GM12878 (cell line): ENCODE results near the gene SPAG7. TPM values are rescaled to one million over a fixed set of nuclear protein-coding genes. Genes with fewer than 3 reads are reported as not detected.

Source experiments
- ATAC-seq: fragments of 200-7000 bp; cut with Tn5 transposase; 3 replicates; pipeline ENCODE4 v1.9.1; 2020; ENCODE audit warnings: mild to moderate bottlenecking, moderate library complexity
- BruUV-seq: library from RNA; stranded (reverse); fragments of 400-500 nt; replicated peaks from 2 replicates; lab custom pipeline; 2021; lab: Mats Ljungman, UMichigan
- CTCF ChIA-PET: fragments of 300-600 bp; sonication (Branson Sonifier 250); formaldehyde crosslinking; extraction: SDS; loops from one replicate; lab custom pipeline; 2021; ENCODE audit warnings: inconsistent platforms; lab: Yijun Ruan, JAX
- POLR2A ChIA-PET: fragments of 350-600 bp; formaldehyde crosslinking; extraction: SDS; loops from one replicate; lab custom pipeline; 2021; ENCODE audit warnings: inconsistent platforms; lab: Charles Lee
- RAD21 ChIA-PET: fragments of 300-600 bp; sonication (Branson Sonifier 250); formaldehyde crosslinking; loops from one replicate; lab custom pipeline; 2023; ENCODE audit warnings: antibody characterized with exemption; ENCODE audit not compliant: unreplicated experiment; lab: Charles Lee
- SMC1A ChIA-PET: fragments of 300-600 bp; sonication (Branson Sonifier 250); formaldehyde crosslinking; loops from one replicate; lab custom pipeline; 2023; ENCODE audit not compliant: unreplicated experiment, uncharacterized antibody; lab: Charles Lee
- DNase-seq: peaks from one replicate; pipeline ENCODE4 v3.0.0-alpha.2; 2011; ENCODE audit warnings: low read depth, low spot score
- FAIRE-seq: peaks from 3 replicates; lab custom pipeline; 2011; peaks lifted over from hg19 to GRCh38; lab: Jason Lieb, UNC
- H2AFZ ChIP-seq: 2 replicates; pipeline ENCODE4 v1.6.0; 2011; ENCODE audit warnings: low read depth, low read length, control low read depth; ENCODE audit not compliant: control insufficient read depth
- H3K27ac ChIP-seq: 2 replicates; pipeline ENCODE4 v1.5.1; 2011; ENCODE audit warnings: control low read depth; ENCODE audit not compliant: control insufficient read depth, insufficient read depth
- H3K27me3 ChIP-seq, 2 experiments: replicated peaks in 1 of 2; 2 replicates each; pipeline versions ENCODE4 v1.6.0 to v1.6.1; 2011; ENCODE audit warnings: low read length in 1 of 2; ENCODE audit not compliant: control insufficient read depth in 2 of 2, insufficient read depth in 2 of 2
- H3K36me3 ChIP-seq, 2 experiments: 2 replicates each; pipeline ENCODE4 v1.5.1; 2011; ENCODE audit warnings: low read length in 1 of 2; ENCODE audit not compliant: control insufficient read depth in 2 of 2, insufficient read depth in 2 of 2
- H3K4me1 ChIP-seq: 2 replicates; pipeline ENCODE4 v1.6.1; 2011; ENCODE audit warnings: mild to moderate bottlenecking, low read length, moderate library complexity, mixed read lengths; ENCODE audit not compliant: control insufficient read depth, insufficient read depth
- H3K4me2 ChIP-seq: 2 replicates; pipeline ENCODE4 v1.6.0; 2011; ENCODE audit warnings: control low read depth; ENCODE audit not compliant: control insufficient read depth, insufficient read depth
- H3K4me3 ChIP-seq: fragments of 200-600 bp; sonication (generic); 2 replicates; pipeline ENCODE4 v1.5.1; 2016
- H3K79me2 ChIP-seq: 2 replicates; pipeline ENCODE4 v1.6.0; 2011; ENCODE audit warnings: low read length; ENCODE audit not compliant: control insufficient read depth, insufficient read depth
- H3K9ac ChIP-seq: 2 replicates; pipeline ENCODE4 v1.8.0; 2011; ENCODE audit warnings: low read length, control low read depth, mixed read lengths; ENCODE audit not compliant: control insufficient read depth, insufficient read depth
- H3K9me3 ChIP-seq: replicated peaks from 3 replicates; pipeline ENCODE4 v1.5.1; 2011; ENCODE audit warnings: mild to moderate bottlenecking, low read length; ENCODE audit not compliant: control insufficient read depth, insufficient read depth
- H4K20me1 ChIP-seq: 2 replicates; pipeline ENCODE4 v1.6.0; 2011; ENCODE audit not compliant: control insufficient read depth, insufficient read depth
- CBFB ChIP-seq: IDR thresholded peaks from 2 replicates; pipeline ENCODE4 v1.6.1; 2016; ENCODE audit warnings: antibody characterized with exemption, low read depth
- EED ChIP-seq: sonication (generic); IDR thresholded peaks from 2 replicates; pipeline ENCODE4 v1.6.1; 2016; ENCODE audit warnings: antibody characterized with exemption, low read depth
- HDAC6 ChIP-seq: fragments of 200-600 bp; sonication (generic); IDR thresholded peaks from one replicate; pipeline ENCODE4 v1.8.0; 2017; ENCODE audit warnings: antibody characterized with exemption; ENCODE audit not compliant: unreplicated experiment
- IKZF1 ChIP-seq: fragments of 450-650 bp; conservative IDR thresholded peaks from 2 replicates; pipeline ENCODE4 v1.6.1; 2017; ENCODE audit warnings: antibody characterized with exemption, mild to moderate bottlenecking
- IKZF2 ChIP-seq, 2 experiments: fragments of 450-650 bp; IDR thresholded peaks; 2 replicates each; pipeline ENCODE4 v1.6.1; 2017; ENCODE audit warnings: mild to moderate bottlenecking in 2 of 2, moderate library complexity in 2 of 2
- IRF4 ChIP-seq: IDR thresholded peaks from 2 replicates; pipeline ENCODE4 v1.6.1; 2011; ENCODE audit warnings: low read depth, low read length
- LARP7 ChIP-seq: fragments of 450-650 bp; IDR thresholded peaks from 2 replicates; pipeline ENCODE4 v1.6.1; 2017; ENCODE audit warnings: mild to moderate bottlenecking
- MLLT1 ChIP-seq: fragments of 450-650 bp; IDR thresholded peaks from 2 replicates; pipeline ENCODE4 v1.6.1; 2016; ENCODE audit warnings: mild to moderate bottlenecking
- MTA2 ChIP-seq: fragments of 450-650 bp; IDR thresholded peaks from 2 replicates; pipeline ENCODE4 v1.6.1; 2016; ENCODE audit warnings: low read depth, mild to moderate bottlenecking, moderate library complexity
- MYC ChIP-seq: IDR thresholded peaks from 2 replicates; pipeline ENCODE4 v1.6.1; 2011; ENCODE audit warnings: mild to moderate bottlenecking, low read length, moderate library complexity, inconsistent platforms; ENCODE audit not compliant: insufficient read depth, insufficient replicate concordance, insufficient read length, severe bottlenecking
- NR2C1 ChIP-seq: fragments of 450-650 bp; IDR thresholded peaks from 2 replicates; pipeline ENCODE4 v1.6.1; 2017; ENCODE audit warnings: antibody characterized with exemption, mild to moderate bottlenecking, moderate library complexity
- SPI1 ChIP-seq: IDR thresholded peaks from 2 replicates; pipeline ENCODE4 v1.6.1; 2011; ENCODE audit warnings: low read depth, mild to moderate bottlenecking, low read length, moderate library complexity, borderline replicate concordance; ENCODE audit not compliant: insufficient read depth
- TCF12 ChIP-seq: IDR thresholded peaks from 2 replicates; pipeline ENCODE4 v1.6.1; 2011; ENCODE audit warnings: low read depth, mild to moderate bottlenecking, low read length
- YY1 ChIP-seq: IDR thresholded peaks from 2 replicates; pipeline ENCODE4 v1.6.1; 2011; ENCODE audit warnings: low read depth, mild to moderate bottlenecking, low read length
- ZBED1 ChIP-seq: IDR thresholded peaks from 2 replicates; pipeline ENCODE4 v1.6.1; 2016; ENCODE audit warnings: borderline replicate concordance
- WGBS: methylation state at CpG from one replicate; pipeline ENCODE4 v1.1.6; 2016; ENCODE audit warnings: low lambda C conversion rate; ENCODE audit not compliant: insufficient replicate concordance, insufficient coverage; ENCODE audit errors: missing lambda C conversion rate; 5-methylcytosine and 5-hydroxymethylcytosine counted together
- in situ Hi-C: fragments of 300-500 bp; cut with MboI; formaldehyde crosslinking; loops from 9 replicates; pipeline ENCODE4 v1.14.3; 2018; ENCODE audit warnings: mixed read lengths
- intact Hi-C: fragments of 100-400 bp; cut with micrococcal nuclease; formaldehyde crosslinking; loops from one replicate; pipeline ENCODE4 v1.14.2; 2022; ENCODE audit not compliant: unreplicated experiment
- polyA plus RNA-seq, 11 experiments: library from polyadenylated mRNA; depleted of rRNA in 4 of 11; unstranded in 6 of 11; stranded (reverse) in 5 of 11; fragments of >200 nt; fragmentation: Nextera tagmentation in 4 of 11; fragmentation: Illumina TruSeq in 1 of 11; extraction: Ambion mirVana in 4 of 11; extraction: Trizol in 1 of 11; gene quantifications; 1 replicate in 1 of 11; 2 replicates in 10 of 11; pipeline versions ENCODE4 v1.2.1 to v1.2.3, GENCODE V29; 2011 to 2016; ENCODE audit warnings: inconsistent platforms in 2 of 11, missing spikeins in 2 of 11, low read depth in 1 of 11
- total RNA-seq, 4 experiments: library from RNA; depleted of rRNA in 3 of 4; stranded (reverse); fragments of >200 nt in 3 of 4; fragmentation: Illumina TruSeq in 1 of 4; extraction: Trizol in 1 of 4; gene quantifications; 2 replicates each; pipeline versions ENCODE4 v1.2.1 to v1.2.3, GENCODE V29; 2013 to 2021
- TF ChIP-seq, protein P1 (sequence below): fragments of 450-650 bp; IDR thresholded peaks from 2 replicates; pipeline ENCODE4 v1.6.1; 2017; ENCODE audit warnings: low read depth, mild to moderate bottlenecking, moderate library complexity
- TF ChIP-seq, protein P2 (sequence below): fragments of 450-650 bp; formaldehyde crosslinking; IDR thresholded peaks from 2 replicates; pipeline ENCODE4 v1.5.0; 2022; ENCODE audit warnings: mild to moderate bottlenecking, missing genetic modification characterization

The SPAG7 gene
- total and polyA plus RNA-seq, 10 of the 15 experiments (the other 5 are each of a cell fraction or from before 2014, with no cell fraction given) = 7.9 to 146 (median 88.7) TPM

GRCh38 chr17:4946312-4946976 is 21.2 kb downstream of the SPAG7 start:
- DNase-seq = no peak
- peak overlapping the region; percentile 100 for H3K9ac ChIP-seq
- H3K36me3 ChIP-seq = peaks cover 20 to 22% of the 10 kb centered on the region in 2 experiments
- H4K20me1 ChIP-seq = peaks cover 5% of the 10 kb centered on the region
- peak overlapping the region; percentile 96 for H3K4me3 ChIP-seq
- no peak for ATAC-seq
- RAD21 ChIA-PET = interaction anchor here (9.8 kb wide), 1 partner anchor 19 kb away, joined by 73 read pairs; the partner anchor contains the start of gene SPAG7
- H3K9me3 ChIP-seq = no peaks in the 10 kb centered on the region
- intact Hi-C loops = no loop called here
- BruUV-seq = TSS peak; percentile 81
- WGBS = under 1% methylated on average over 16 of the region's 16 CpGs
- no peak overlapping the region for H2AFZ ChIP-seq
- CTCF ChIA-PET = interaction anchor here (1.2 to 3.3 kb wide), 3 partner anchors 20 to 115 kb away, joined by 3 to 13 read pairs (median 12); partner anchors contain the start of gene SPAG7
- peaks cover 82% of the 10 kb centered on the region for H3K79me2 ChIP-seq
- SMC1A ChIA-PET = interaction anchor here (1.2 to 7.1 kb wide), 4 partner anchors 11 to 40 kb away, joined by 3 to 50 read pairs (median 5); partner anchors contain the start of gene SPAG7
- peak overlapping the region; percentile 100 for H3K27ac ChIP-seq
- FAIRE-seq = no peak
- in situ Hi-C loops = no loop called here
- POLR2A ChIA-PET = interaction anchor here (0.6 to 17.5 kb wide), 3 partner anchors 19 to 51 kb away, joined by 3 to 272 read pairs (median 5); partner anchors contain the start of genes INCA1, KIF1C and SPAG7
- peaks cover 48% of the 10 kb centered on the region for H3K4me1 ChIP-seq
- peak overlapping the region; percentile 55 for H3K4me2 ChIP-seq
- no peaks in the 10 kb centered on the region for H3K27me3 ChIP-seq
- TF ChIP-seq MYC (no peak), IRF4 (peak; percentile 71), CBFB (0 out of 2 replicates have a peak, but pooled peaks have one; percentile 17), EED (peak; percentile 73; the same call in 1 of the 2 replicates), HDAC6 (no peak), IKZF1 (peak; percentile 73), ZBED1 (0 out of 2 replicates have a peak, but pooled peaks have one; percentile 20), TCF12 (no peak), MTA2 (0 out of 2 replicates have a peak, but pooled peaks have one; percentile 16), SPI1 (peak; percentile 91), YY1 (0 out of 2 replicates have a peak, but pooled peaks have one; percentile 7), MLLT1 (peak; percentile 73; the same call in 1 of the 2 replicates), IKZF2 (IDR thresholded peaks at IDR 0.05) (peak; percentile 74 to 83; a peak in 3 of 4 replicates), LARP7 (0 out of 2 replicates have a peak, but pooled peaks have one; percentile 28), NR2C1 (no peak)
- TF ChIP-seq, protein P1, sequence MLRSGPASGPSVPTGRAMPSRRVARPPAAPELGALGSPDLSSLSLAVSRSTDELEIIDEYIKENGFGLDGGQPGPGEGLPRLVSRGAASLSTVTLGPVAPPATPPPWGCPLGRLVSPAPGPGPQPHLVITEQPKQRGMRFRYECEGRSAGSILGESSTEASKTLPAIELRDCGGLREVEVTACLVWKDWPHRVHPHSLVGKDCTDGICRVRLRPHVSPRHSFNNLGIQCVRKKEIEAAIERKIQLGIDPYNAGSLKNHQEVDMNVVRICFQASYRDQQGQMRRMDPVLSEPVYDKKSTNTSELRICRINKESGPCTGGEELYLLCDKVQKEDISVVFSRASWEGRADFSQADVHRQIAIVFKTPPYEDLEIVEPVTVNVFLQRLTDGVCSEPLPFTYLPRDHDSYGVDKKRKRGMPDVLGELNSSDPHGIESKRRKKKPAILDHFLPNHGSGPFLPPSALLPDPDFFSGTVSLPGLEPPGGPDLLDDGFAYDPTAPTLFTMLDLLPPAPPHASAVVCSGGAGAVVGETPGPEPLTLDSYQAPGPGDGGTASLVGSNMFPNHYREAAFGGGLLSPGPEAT = peak; percentile 69
- TF ChIP-seq, protein P2, sequence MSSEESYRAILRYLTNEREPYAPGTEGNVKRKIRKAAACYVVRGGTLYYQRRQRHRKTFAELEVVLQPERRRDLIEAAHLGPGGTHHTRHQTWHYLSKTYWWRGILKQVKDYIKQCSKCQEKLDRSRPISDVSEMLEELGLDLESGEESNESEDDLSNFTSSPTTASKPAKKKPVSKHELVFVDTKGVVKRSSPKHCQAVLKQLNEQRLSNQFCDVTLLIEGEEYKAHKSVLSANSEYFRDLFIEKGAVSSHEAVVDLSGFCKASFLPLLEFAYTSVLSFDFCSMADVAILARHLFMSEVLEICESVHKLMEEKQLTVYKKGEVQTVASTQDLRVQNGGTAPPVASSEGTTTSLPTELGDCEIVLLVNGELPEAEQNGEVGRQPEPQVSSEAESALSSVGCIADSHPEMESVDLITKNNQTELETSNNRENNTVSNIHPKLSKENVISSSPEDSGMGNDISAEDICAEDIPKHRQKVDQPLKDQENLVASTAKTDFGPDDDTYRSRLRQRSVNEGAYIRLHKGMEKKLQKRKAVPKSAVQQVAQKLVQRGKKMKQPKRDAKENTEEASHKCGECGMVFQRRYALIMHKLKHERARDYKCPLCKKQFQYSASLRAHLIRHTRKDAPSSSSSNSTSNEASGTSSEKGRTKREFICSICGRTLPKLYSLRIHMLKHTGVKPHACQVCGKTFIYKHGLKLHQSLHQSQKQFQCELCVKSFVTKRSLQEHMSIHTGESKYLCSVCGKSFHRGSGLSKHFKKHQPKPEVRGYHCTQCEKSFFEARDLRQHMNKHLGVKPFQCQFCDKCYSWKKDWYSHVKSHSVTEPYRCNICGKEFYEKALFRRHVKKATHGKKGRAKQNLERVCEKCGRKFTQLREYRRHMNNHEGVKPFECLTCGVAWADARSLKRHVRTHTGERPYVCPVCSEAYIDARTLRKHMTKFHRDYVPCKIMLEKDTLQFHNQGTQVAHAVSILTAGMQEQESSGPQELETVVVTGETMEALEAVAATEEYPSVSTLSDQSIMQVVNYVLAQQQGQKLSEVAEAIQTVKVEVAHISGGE (CRISPR knock-in tag) = 0 out of 2 replicates have a peak, but pooled peaks have one; percentile 16
